Measurements from ENCODE around the gene DCST1. TPM values are rescaled to one million over a fixed set of nuclear protein-coding genes. Genes with fewer than 3 reads are reported as not detected.

Gene DCST1
- total RNA-seq, 1 experiment from 2014 or later, result 0.32 TPM

- H3K27ac ChIP-seq (ENCODE audit: low read depth, low read length), result no peak overlapping the region
- peak overlapping the region in 1 of 2 experiments; percentile 84; a peak in 1 of 4 replicates for H3K4me3 ChIP-seq (replicated peaks in 1 of 2; ENCODE audit: low read depth in 1 of 2, low read length in 2 of 2)
- H3K9me3 ChIP-seq (ENCODE audit: control insufficient read depth in 1 of 2, insufficient read depth in 1 of 2, low read depth in 1 of 2, low read length in 2 of 2), result no peaks in the 10 kb centered on the region
- ChIA-PET POLR2A (interaction anchor here (1.6 kb wide), 1 partner anchor 20 kb away, joined by 7 read pairs; no protein-coding TSS in a partner anchor), CTCF (interaction anchor here (2.2 to 6.7 kb wide), 3 partner anchors 20 to 108 kb away, joined by 7 to 44 read pairs (median 9); partner anchors contain the start of gene KRTCAP2), RAD21 (ENCODE audit: low non-redundant PET in 1 of 2, low total read pairs in 2 of 2, uncharacterized antibody in 2 of 2, unreplicated experiment in 2 of 2) (no interaction called here)
- peaks cover 22 to 39% of the 10 kb centered on the region in 2 experiments for H3K4me1 ChIP-seq (ENCODE audit: control insufficient read depth in 1 of 2, insufficient read depth in 2 of 2, low read length in 2 of 2)
- H4K20me1 ChIP-seq (ENCODE audit: insufficient read depth), result no peaks in the 10 kb centered on the region
- no peak overlapping the region for H2AFZ ChIP-seq (ENCODE audit: low read depth, low read length, poor library complexity, severe bottlenecking)
- BruUV-seq (replicated peaks), result no TSS peak
- peaks cover 8 to 13% of the 10 kb centered on the region in 2 experiments; a peak in 3 of 4 replicates for H3K36me3 ChIP-seq (ENCODE audit: control insufficient read depth in 1 of 2, insufficient read depth in 2 of 2, low read length in 2 of 2)
- H3K9me2 ChIP-seq (ENCODE audit: insufficient read depth), result no peaks in the 10 kb centered on the region
- no peak overlapping the region for H3K9ac ChIP-seq (ENCODE audit: low read length)
- peak overlapping the region; percentile 95 for H3K4me2 ChIP-seq (ENCODE audit: low read length)
- H3K79me2 ChIP-seq (ENCODE audit: insufficient read depth, low read length), result 0 out of 2 replicates have a peak, but pooled peaks cover 5% of the 10 kb centered on the region
- no peak for TF ChIP-seq ZNF274 (IDR thresholded peaks at IDR 0.05; ENCODE audit: low read depth, low read length)
- no peak for TF ChIP-seq POLR2A (IDR thresholded peaks at IDR 0.05; ENCODE audit: borderline replicate concordance, extremely low read depth, insufficient read depth, insufficient read length)
- TF ChIP-seq SP1 (IDR thresholded peaks at IDR 0.05; ENCODE audit: low read depth), result no peak
- no peak for ATAC-seq
- no peak for DNase-seq (ENCODE audit: low read depth, low spot score)
- H3K27me3 ChIP-seq (ENCODE audit: insufficient read depth, low read length), result no peaks in the 10 kb centered on the region
- intact Hi-C loops (cut with micrococcal nuclease), result loop anchor here (5.0 kb wide), 3 partner anchors 93 to 508 kb away; partner anchors contain the start of genes CKS1B, SHC1 and UBE2Q1
These were observed 31.3 kb downstream of the DCST1 start for GRCh38 chr1:155064832-155065429.

- ChIA-PET CTCF (interaction anchor here (6.7 kb wide), 1 partner anchor 19 kb away, joined by 44 read pairs; no protein-coding TSS in a partner anchor), RAD21 (ENCODE audit: low non-redundant PET in 1 of 2, low total read pairs in 2 of 2, uncharacterized antibody in 2 of 2, unreplicated experiment in 2 of 2) (no interaction called here), POLR2A (interaction anchor here (1.4 kb wide), 1 partner anchor 18 kb away, joined by 3 read pairs; no protein-coding TSS in a partner anchor)
- no peak overlapping the region for H2AFZ ChIP-seq (ENCODE audit: low read depth, low read length, poor library complexity, severe bottlenecking)
- H3K9ac ChIP-seq (ENCODE audit: low read length), result no peak overlapping the region
- no peak for TF ChIP-seq YY1 (IDR thresholded peaks at IDR 0.05; ENCODE audit: extremely low read depth, insufficient replicate concordance, low read depth, low read length)
- TF ChIP-seq CTCF (IDR thresholded peaks at IDR 0.05 in 2 of 3, conservative IDR thresholded peaks at IDR 0.05 in 1 of 3; ENCODE audit: borderline replicate concordance in 1 of 3, insufficient read depth in 1 of 3, low read depth in 2 of 3, low read length in 2 of 3), result no peak
- TF ChIP-seq ELF1 (IDR thresholded peaks at IDR 0.05; ENCODE audit: borderline replicate concordance, low read depth), result no peak
- no peak for TF ChIP-seq POLR2AphosphoS5 (IDR thresholded peaks at IDR 0.05; ENCODE audit: low read depth, low read length)
- no peak for TF ChIP-seq POLR2A (IDR thresholded peaks at IDR 0.05; ENCODE audit: borderline replicate concordance, extremely low read depth, insufficient read depth, insufficient read length)
- no peak for TF ChIP-seq REST (IDR thresholded peaks at IDR 0.05; ENCODE audit: low read depth)
- no peak for TF ChIP-seq ATF3 (IDR thresholded peaks at IDR 0.05)
- no peak for TF ChIP-seq CBX3 (IDR thresholded peaks at IDR 0.05; ENCODE audit: low read depth)
- no peak for TF ChIP-seq SP1 (IDR thresholded peaks at IDR 0.05; ENCODE audit: low read depth)
- TF ChIP-seq ZFX (IDR thresholded peaks at IDR 0.05), result no peak
- no peak for TF ChIP-seq ZNF274 (IDR thresholded peaks at IDR 0.05; ENCODE audit: low read depth, low read length)
- ATAC-seq (no peak), DNase-seq (ENCODE audit: low read depth, low spot score) (no peak)
- H3K9me3 ChIP-seq (ENCODE audit: control insufficient read depth in 1 of 2, insufficient read depth in 1 of 2, low read depth in 1 of 2, low read length in 2 of 2), result no peaks in the 10 kb centered on the region
- H3K4me2 ChIP-seq (ENCODE audit: low read length), result no peak overlapping the region
- H3K27me3 ChIP-seq (ENCODE audit: insufficient read depth, low read length), result no peaks in the 10 kb centered on the region
- H3K4me1 ChIP-seq (ENCODE audit: control insufficient read depth in 1 of 2, insufficient read depth in 2 of 2, low read length in 2 of 2), result peaks cover 30 to 50% of the 10 kb centered on the region in 2 experiments
- H3K4me3 ChIP-seq (replicated peaks in 1 of 2; ENCODE audit: low read depth in 1 of 2, low read length in 2 of 2), result no peak overlapping the region
- no peaks in the 10 kb centered on the region for H3K9me2 ChIP-seq (ENCODE audit: insufficient read depth)
- 0 out of 2 replicates have a peak, but pooled peaks cover 5% of the 10 kb centered on the region for H3K79me2 ChIP-seq (ENCODE audit: insufficient read depth, low read length)
- no peaks in the 10 kb centered on the region for H4K20me1 ChIP-seq (ENCODE audit: insufficient read depth)
- intact Hi-C loops (cut with micrococcal nuclease), result no loop called here
- BruUV-seq (replicated peaks), result no TSS peak
- H3K27ac ChIP-seq (ENCODE audit: low read depth, low read length), result no peak overlapping the region
- peaks cover 0 to 13% of the 10 kb centered on the region in 2 experiments; a peak in 2 of 4 replicates for H3K36me3 ChIP-seq (ENCODE audit: control insufficient read depth in 1 of 2, insufficient read depth in 2 of 2, low read length in 2 of 2)
These were observed 33.2 kb downstream of the DCST1 start for GRCh38 chr1:155066777-155067176.
